IPS DF 4.7 (cell line): ENCODE results near the gene PTX4.

Experiments
- DNase-seq: peaks from one replicate; pipeline ENCODE4 v3.0.0-alpha.2; 2013; ENCODE audit warnings: low spot score; ENCODE audit errors: extremely low read depth

PTX4 gene, protein sequence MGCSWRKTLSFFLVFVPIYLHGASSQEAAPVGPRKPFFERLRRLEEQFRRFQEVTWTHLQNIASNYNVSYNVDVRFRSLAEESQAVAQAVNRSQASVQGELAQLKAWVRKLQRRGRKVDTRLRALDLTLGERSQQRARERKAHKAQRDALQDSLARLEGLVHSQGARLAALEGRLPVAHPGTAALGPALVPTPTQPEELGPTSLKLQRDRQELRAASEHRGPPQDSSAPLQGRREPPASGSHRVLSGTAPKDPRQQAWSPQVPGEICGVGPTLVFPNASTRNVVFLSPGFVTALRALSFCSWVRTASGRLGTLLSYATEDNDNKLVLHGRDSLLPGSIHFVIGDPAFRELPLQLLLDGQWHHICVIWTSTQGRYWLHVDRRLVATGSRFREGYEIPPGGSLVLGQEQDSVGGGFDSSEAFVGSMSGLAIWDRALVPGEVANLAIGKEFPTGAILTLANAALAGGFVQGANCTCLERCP

GRCh38 chr16:1488619-1489018, at the start of gene PTX4:
Gene PTX4, minus strand, starts transcription at chr16:1488944. Its CDS starts 35 bp downstream, at chr16:1488909.
- no peak for DNase-seq

- DNase-seq: no peak
Observed at GRCh38 chr16:1537763-1538289, 49.1 kb upstream of the PTX4 start.

GRCh38 chr16:1537138-1537577, 48.4 kb upstream of the PTX4 start:
- no peak for DNase-seq

DNA sequence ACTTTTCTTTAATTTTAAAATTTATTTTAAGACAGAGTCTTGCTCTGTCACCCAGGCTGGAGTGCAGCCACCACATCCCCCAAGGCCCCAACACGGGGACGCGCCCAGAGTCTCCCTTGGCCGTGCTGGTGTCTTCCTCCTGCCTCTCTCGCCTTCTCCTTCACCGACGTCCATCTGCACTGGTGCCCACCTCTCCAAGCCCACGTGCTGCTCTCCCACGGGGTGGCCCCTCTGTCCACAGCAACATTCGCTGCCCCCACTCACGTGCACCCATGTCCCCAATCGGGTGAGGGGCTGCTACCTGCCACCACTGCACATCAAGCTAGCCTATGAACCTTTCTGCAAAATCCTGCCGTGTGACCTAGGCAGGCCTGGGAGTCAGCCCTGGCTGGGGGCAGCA, 47.9 kb upstream of the PTX4 start:
- DNase-seq: no peak

GRCh38 chr16:1535391-1536291, 46.9 kb upstream of the PTX4 start:
- no peak for DNase-seq

DNA sequence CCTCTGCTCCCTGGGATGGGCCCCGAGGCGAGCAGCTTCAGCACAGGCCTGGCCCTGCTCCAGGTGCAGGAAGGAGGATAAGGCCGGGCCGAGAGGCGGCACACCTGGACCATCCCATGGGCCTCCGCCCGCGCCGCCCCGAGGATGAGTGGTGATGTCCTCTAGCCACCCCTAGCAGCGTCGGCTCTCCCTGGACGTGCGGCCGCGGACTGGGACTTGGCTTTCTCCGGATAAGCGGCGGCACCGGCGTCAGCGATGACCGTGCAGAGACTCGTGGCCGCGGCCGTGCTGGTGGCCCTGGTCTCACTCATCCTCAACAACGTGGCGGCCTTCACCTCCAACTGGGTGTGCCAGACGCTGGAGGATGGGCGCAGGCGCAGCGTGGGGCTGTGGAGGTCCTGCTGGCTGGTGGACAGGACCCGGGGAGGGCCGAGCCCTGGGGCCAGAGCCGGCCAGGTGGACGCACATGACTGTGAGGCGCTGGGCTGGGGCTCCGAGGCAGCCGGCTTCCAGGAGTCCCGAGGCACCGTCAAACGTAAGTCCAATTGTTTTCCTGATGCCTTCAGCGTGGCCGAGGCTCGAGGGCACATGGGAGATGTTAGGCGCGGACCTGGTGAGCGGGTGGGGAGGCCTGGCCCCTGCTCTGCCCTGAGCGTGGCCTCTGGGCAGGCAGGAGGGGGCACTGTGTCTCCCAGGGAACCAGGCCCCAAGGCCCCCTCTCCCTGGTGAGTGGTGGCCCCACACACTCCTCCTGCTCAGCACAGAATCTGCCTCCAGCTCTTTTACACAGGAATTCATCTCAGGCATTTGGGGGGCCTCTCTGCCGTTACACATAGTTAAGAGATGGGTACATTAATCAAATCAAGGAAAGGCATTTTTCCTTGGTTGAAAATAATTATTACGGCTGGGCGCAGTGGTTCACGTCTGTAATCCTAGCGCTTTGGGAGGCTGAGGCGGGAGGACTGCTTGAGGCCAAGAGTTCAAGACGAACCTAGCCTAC, 45.6 kb upstream of the PTX4 start:
- no peak for DNase-seq

- DNase-seq: no peak
Observed at GRCh38 chr16:1533443-1533951, 44.8 kb upstream of the PTX4 start, which contains the start of gene TMEM204. Gene TMEM204, plus strand, starts transcription at chr16:1533666. Its CDS starts 610 bp downstream, at chr16:1534276.

- no peak for DNase-seq
Observed at GRCh38 chr16:1532771-1533170, 44.0 kb upstream of the PTX4 start.

DNA sequence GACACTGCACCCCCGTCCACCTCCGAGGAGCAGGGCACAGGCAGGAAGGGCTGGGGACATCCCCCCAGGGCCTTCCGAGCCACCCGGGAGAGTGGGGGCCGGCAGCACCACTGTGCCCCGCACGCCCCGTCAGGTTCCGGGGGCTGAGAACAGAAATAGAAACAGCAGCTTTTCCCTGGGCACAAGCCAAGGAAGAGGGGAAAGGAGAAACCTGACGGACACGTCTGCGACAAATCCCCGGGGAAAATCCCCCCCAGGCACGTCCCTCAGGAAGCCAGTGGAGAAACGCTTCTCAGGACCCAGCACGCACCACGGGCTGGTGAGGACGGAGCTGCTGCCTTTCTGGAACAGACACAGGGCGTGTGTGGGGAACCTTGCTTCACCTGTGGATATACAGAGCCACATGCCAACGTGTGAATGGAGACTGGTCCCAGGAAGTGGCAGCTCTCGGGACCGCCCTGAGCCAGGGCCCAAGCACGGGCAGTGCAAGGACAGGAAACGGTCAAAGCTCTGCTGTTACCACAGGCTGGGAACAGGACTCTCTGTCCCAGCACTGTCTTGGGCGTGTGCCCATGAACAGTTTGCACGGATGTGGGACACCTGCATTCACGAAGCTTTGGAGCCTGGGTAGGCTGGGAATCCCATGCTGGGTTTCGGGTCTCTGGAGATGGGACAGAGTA, 43.5 kb upstream of the PTX4 start:
- DNase-seq: no peak

DNA sequence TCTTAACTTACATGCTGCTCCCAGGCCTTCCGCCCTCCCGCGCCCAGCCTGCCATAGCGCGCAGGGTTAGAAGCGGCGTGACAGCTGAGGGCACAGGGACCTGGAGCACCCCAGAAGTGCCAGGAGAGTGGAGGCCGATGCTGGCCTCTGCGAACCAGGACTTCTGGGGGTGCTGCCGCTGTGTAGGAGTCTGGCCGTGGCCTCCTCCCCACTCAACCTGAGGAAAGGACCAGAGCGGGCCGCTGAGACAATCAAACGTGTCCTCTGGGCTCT, 42.8 kb upstream of the PTX4 start:
- DNase-seq: no peak

GRCh38 chr16:1530883-1531637, 42.3 kb upstream of the PTX4 start:
- no peak for DNase-seq

DNA sequence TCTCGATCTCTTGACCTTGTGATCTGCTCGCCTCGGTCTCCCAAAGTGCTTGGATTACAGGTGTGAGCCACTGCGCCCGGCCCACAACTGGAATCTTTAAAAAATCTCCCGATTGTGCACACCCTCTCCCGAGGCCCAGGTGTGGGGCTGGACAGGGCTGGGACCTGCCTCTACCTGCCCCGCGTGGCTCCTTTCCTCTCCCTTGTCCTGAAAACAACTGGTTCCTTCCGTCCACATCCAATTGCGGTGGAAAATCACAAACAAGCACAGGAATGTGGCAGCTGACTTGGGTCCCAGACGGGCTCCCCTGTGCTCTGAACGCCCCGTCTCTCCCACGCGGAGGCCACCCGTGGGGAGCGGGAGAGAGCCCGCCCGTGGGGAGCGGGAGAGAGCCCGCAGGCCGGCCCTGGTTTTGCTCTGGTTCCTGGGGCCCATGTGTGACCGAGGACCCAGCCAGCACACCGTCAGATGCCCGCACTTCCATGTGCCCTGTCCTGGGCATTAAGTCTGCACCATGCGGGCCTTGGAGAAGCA, 41.7 kb upstream of the PTX4 start:
- no peak for DNase-seq

DNA sequence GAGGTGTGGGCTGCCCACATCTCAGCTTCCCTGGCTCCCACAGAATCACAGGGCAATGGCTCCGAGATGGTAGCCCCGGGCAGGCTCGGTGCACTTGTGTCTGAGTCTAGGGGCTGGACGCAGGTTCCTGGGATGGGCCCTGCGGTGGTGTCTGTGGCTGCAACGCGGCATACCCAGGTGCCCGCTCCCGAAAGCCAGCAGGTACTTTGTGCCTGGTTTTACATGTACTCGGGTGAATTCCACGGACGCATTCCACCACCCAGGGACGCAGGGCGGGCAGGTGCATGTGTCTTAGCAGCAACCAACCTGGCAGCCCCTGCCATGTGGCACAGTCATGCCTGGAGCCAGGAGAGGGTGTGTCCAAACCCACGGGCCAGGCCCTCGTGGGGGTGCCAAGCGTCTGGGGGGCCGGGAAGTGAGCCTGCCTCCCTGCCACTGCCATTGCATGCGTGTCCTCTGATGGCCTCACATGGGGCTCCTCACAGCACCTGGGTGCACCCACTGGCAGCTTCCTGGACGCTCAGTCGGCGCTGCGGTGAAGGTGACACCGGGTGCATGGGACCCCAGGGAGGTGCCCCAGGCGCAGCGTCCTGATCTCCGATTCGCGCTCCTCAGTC, 40.3 kb upstream of the PTX4 start:
- DNase-seq: no peak

DNA sequence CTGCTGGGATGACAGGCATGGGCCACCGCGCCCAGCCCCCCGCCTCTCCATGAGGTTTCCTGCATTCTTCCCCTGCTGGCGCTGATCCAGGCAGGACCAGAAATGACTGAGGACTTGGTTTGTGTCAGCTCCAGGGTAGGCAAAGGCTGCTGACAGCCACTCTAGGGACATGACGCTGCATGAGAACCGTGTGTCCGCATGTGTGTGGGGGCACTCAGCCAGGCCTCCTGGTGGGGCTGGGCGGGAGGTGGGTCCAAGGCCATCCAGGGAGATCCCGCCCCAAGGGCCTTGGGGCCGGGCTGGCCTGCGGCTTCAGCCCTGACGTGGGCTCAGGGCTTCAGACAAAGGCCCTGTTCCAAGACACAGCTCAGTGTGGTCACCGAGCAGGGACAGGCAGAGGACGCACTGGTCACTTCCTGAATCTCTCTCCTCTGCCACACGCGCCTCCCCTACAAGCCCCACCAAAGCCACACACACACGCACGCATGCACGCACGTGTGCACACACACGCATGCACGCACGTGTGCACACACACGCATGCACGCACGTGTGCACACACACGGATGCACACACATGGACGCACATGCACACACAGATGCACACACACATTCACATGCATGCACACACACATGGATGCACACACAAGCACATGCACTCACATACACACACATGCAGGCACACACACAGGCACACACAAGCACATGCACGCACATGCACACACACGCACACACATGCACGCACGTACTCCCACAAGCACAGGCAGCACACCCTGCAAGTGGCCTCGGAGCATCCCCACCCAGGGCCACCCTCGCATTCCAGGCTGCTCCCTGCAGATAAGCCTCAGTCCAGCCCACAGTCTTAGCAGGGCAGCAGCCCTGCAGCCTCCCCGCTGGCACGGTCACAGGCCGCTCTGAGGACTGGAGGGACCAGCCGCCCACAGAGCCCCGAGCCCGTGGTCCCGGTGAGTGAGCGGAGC, 39.4 kb upstream of the PTX4 start:
- no peak for DNase-seq

- DNase-seq: no peak
Observed at GRCh38 chr16:1526608-1527555, 38.1 kb upstream of the PTX4 start.

DNA sequence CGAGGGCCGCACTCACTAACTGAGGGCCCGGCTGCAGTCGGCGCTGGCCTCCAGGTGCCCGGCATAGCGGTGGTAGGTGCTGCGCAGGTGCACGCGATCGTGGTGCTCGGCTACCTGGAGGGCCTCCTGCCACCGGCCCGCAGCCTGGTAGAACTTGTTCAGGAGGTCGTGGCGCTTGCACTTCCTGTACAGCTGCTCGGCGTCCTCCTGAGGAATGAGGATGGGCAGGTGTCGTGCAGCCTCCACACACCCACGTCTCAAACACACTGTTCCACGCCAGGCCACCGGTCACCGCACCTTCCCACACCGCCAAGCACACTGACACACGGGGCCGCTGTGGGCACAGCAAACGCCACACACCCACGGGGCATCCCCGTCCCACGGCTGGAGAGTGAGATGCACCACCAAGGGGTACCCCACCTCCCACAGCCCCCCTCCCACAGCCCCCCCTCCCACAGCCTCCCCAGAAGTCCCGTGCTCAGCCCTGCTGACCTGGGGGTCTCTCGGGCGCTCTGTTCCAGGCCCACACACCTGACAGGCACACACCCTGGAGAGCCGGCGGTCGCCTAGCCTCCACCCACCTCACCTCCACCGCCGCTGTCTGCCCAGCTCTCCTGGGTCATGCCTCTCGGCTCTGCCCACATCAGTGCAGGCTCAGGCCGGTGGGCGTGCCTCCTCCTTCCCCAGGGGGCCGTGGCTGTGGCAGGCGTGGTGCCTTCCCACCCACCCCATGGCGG, 37.3 kb upstream of the PTX4 start:
- DNase-seq: no peak
